NCI-H128 (cell line): Measurements from ENCODE around the gene MVB12B.
A peak's percentile ranks its signal among the peaks of the same experiment; 100 is the strongest.

Experiments
- DNase-seq: peaks from one replicate; lab custom pipeline; 2025; ENCODE audit not compliant: unreplicated experiment; lab: John Stamatoyannopoulos, UW

The MVB12B gene

GRCh38 chr9:126329476-126330275 is 3.0 kb downstream of the MVB12B start:
- no peak for DNase-seq

GRCh38 chr9:126330536-126330935 is 3.9 kb downstream of the MVB12B start:
- no peak for DNase-seq

GRCh38 chr9:126331964-126332748 is 5.5 kb downstream of the MVB12B start:
- DNase-seq: no peak

GRCh38 chr9:126334721-126335621 is 8.3 kb downstream of the MVB12B start:
- DNase-seq: no peak

GRCh38 chr9:126335837-126336735 is 9.5 kb downstream of the MVB12B start:
- no peak for DNase-seq

- DNase-seq: no peak
These were observed 10.2 kb downstream of the MVB12B start for GRCh38 chr9:126336736-126337325.

- DNase-seq: no peak
These were observed 11.2 kb downstream of the MVB12B start for GRCh38 chr9:126337729-126338372.

- DNase-seq: no peak
These were observed 12.3 kb downstream of the MVB12B start for GRCh38 chr9:126338945-126339344.

GRCh38 chr9:126341426-126341825 is 14.8 kb downstream of the MVB12B start:
- DNase-seq: no peak

GRCh38 chr9:126341902-126342301 is 15.3 kb downstream of the MVB12B start:
- no peak for DNase-seq

- no peak for DNase-seq
These were observed 16.0 kb downstream of the MVB12B start for GRCh38 chr9:126342621-126343031.

GRCh38 chr9:126343271-126343700 is 16.7 kb downstream of the MVB12B start:
- DNase-seq: no peak

GRCh38 chr9:126346031-126346430 is 19.4 kb downstream of the MVB12B start:
- DNase-seq: no peak

- DNase-seq: no peak
These were observed 20.5 kb downstream of the MVB12B start for GRCh38 chr9:126347093-126347492.

GRCh38 chr9:126347911-126348760 is 21.5 kb downstream of the MVB12B start:
- peak; percentile 24 for DNase-seq

GRCh38 chr9:126348911-126349550 is 22.4 kb downstream of the MVB12B start:
- no peak for DNase-seq

- DNase-seq: no peak
These were observed 28.5 kb downstream of the MVB12B start for GRCh38 chr9:126354887-126355770.
